HepG2 (cell line): ENCODE results near the gene ARHGAP45. TPM values are rescaled to one million over a fixed set of nuclear protein-coding genes. Genes with fewer than 3 reads are reported as not detected.

Experiments used
- CCDC6 ChIP-seq: sonication (generic); formaldehyde crosslinking; IDR thresholded peaks from 2 replicates; pipeline ENCODE4 v1.8.1; 2022; ENCODE audit warnings: mild to moderate bottlenecking, missing genetic modification reagents, moderate library complexity
- FOSL2 ChIP-seq: sonication (generic); formaldehyde crosslinking; IDR thresholded peaks from 2 replicates; pipeline ENCODE4 v1.4.0; 2020; ENCODE audit warnings: missing genetic modification reagents
- HHEX ChIP-seq: IDR thresholded peaks from 2 replicates; pipeline ENCODE4 v1.6.1; 2016; ENCODE audit warnings: control low read depth
- KLF12 ChIP-seq: sonication (generic); formaldehyde crosslinking; IDR thresholded peaks from 2 replicates; pipeline ENCODE4 v1.4.0; 2020; ENCODE audit warnings: missing genetic modification reagents, borderline replicate concordance
- KLF15 ChIP-seq: sonication (generic); formaldehyde crosslinking; IDR thresholded peaks from 2 replicates; pipeline ENCODE4 v1.8.1; 2023; ENCODE audit warnings: borderline replicate concordance, mild to moderate bottlenecking, inconsistent platforms, missing genetic modification reagents, mixed read lengths
- MED1 ChIP-seq: sonication (generic); formaldehyde crosslinking; IDR thresholded peaks from 2 replicates; pipeline ENCODE4 v1.4.0; 2020; ENCODE audit warnings: missing genetic modification reagents
- MXI1 ChIP-seq: IDR thresholded peaks from 3 replicates; pipeline ENCODE4 v1.6.1; 2012; ENCODE audit warnings: low read depth, low read length, inconsistent platforms, borderline replicate concordance
- NONO ChIP-seq, 2 experiments: fragments of 450-650 bp in 1 of 2; sonication (generic) in 1 of 2; formaldehyde crosslinking in 1 of 2; IDR thresholded peaks in 1 of 2; conservative IDR thresholded peaks in 1 of 2; 2 replicates each; pipeline versions ENCODE4 v1.6.1 to v1.8.0; 2017 to 2022; ENCODE audit warnings: mild to moderate bottlenecking in 1 of 2, missing genetic modification reagents in 1 of 2, moderate library complexity in 1 of 2
- PAXIP1 ChIP-seq: sonication (generic); formaldehyde crosslinking; conservative IDR thresholded peaks from 2 replicates; pipeline ENCODE4 v1.4.0; 2020; ENCODE audit warnings: mild to moderate bottlenecking, missing genetic modification reagents, moderate library complexity
- PHB2 ChIP-seq: fragments of 450-650 bp; IDR thresholded peaks from 2 replicates; pipeline ENCODE4 v1.6.1; 2018; ENCODE audit not compliant: partially characterized antibody
- REL ChIP-seq: sonication (generic); formaldehyde crosslinking; conservative IDR thresholded peaks from 2 replicates; pipeline ENCODE4 v1.8.0; 2022; ENCODE audit warnings: mild to moderate bottlenecking, missing genetic modification reagents, moderate library complexity
- TGIF2 ChIP-seq: IDR thresholded peaks from 2 replicates; pipeline ENCODE4 v1.6.1; 2016; ENCODE audit warnings: control low read depth, missing compliant biosample characterization
- ZNF101 ChIP-seq: sonication (generic); formaldehyde crosslinking; IDR thresholded peaks from 2 replicates; pipeline ENCODE4 v1.4.0; 2020; ENCODE audit warnings: mild to moderate bottlenecking, low read depth, missing genetic modification reagents, borderline replicate concordance
- ZNF160 ChIP-seq: sonication (generic); formaldehyde crosslinking; IDR thresholded peaks from 2 replicates; pipeline ENCODE4 v1.8.0; 2022; ENCODE audit warnings: mild to moderate bottlenecking, inconsistent platforms, missing genetic modification reagents
- ZNF343 ChIP-seq: sonication (generic); formaldehyde crosslinking; IDR thresholded peaks from 2 replicates; pipeline ENCODE4 v1.4.0; 2020; ENCODE audit warnings: mild to moderate bottlenecking, missing genetic modification reagents
- ZNF512B ChIP-seq: sonication (generic); formaldehyde crosslinking; IDR thresholded peaks from 2 replicates; pipeline ENCODE4 v1.5.1; 2020; ENCODE audit warnings: missing genetic modification reagents, mild to moderate bottlenecking, borderline replicate concordance
- ZNF543 ChIP-seq: sonication (generic); formaldehyde crosslinking; IDR thresholded peaks from 2 replicates; pipeline ENCODE4 v1.4.0; 2020; ENCODE audit warnings: mild to moderate bottlenecking, missing genetic modification reagents
- ZNF597 ChIP-seq: sonication (generic); formaldehyde crosslinking; IDR thresholded peaks from 2 replicates; pipeline ENCODE4 v1.5.0; 2020; ENCODE audit warnings: missing genetic modification reagents
- ZNF850 ChIP-seq: sonication (generic); formaldehyde crosslinking; conservative IDR thresholded peaks from 2 replicates; pipeline ENCODE4 v1.9.0; 2021; ENCODE audit warnings: mild to moderate bottlenecking, missing genetic modification reagents
- polyA plus RNA-seq, 8 experiments: library from polyadenylated mRNA; depleted of rRNA in 3 of 8; stranded (reverse) in 7 of 8; unstranded in 1 of 8; fragments of >200 nt; fragmentation: Illumina TruSeq in 4 of 8; extraction: Trizol in 4 of 8; gene quantifications; 2 replicates each; pipeline versions ENCODE4 v1.2.1 to v1.2.3, GENCODE V29; 2011 to 2016; ENCODE audit warnings: low read depth in 4 of 8, missing spikeins in 1 of 8, mixed read lengths in 1 of 8; ENCODE audit not compliant: insufficient read depth in 1 of 8
- total RNA-seq, 5 experiments: library from RNA; depleted of rRNA; stranded (reverse); fragments of >200 nt; fragmentation: Illumina TruSeq; extraction: Trizol; gene quantifications; 2 replicates each; pipeline ENCODE4 v1.2.3, GENCODE V29; 2016; ENCODE audit warnings: low read depth in 1 of 5
- TF ChIP-seq, protein P1 (sequence below): sonication (generic); formaldehyde crosslinking; IDR thresholded peaks from 2 replicates; pipeline ENCODE4 v1.9.0; 2021; ENCODE audit warnings: missing genetic modification reagents, borderline replicate concordance

ARHGAP45 gene
- total and polyA plus RNA-seq, 2 of the 13 experiments (the other 11 are each of a cell fraction or from before 2014, with no cell fraction given): 0.84 to 32.0 TPM

DNA sequence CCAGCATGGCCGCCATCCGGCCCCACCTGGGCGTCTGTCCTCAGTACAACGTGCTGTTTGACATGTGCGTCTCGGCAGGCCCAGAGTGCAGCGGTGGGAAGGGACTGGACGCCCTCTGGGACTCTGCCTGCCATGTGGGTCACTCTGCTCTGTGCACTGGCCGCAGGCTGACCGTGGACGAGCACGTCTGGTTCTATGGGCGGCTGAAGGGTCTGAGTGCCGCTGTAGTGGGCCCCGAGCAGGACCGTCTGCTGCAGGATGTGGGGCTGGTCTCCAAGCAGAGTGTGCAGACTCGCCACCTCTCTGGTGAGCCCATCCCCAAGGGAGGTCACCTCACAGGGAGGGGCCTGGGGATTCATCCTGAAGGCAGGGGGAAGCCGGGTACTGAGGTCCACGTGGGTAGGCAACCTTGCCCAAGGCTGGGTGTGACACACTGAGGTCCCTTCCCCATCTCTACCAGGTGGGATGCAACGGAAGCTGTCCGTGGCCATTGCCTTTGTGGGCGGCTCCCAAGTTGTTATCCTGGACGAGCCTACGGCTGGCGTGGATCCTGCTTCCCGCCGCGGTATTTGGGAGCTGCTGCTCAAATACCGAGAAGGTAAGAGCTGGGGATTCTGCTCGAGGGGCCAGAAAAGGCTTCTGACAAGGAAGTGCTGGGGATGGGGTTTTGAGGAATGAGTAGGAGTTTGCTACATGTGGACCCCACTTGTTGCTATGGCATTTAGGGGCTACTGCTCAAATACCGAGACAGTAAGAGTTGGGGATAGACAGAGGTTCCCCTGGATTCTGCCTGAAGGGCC, 15.8 kb upstream of the ARHGAP45 start (continued):
- peak; percentile 37 for TF ChIP-seq PAXIP1 (CRISPR knock-in tag)
- TF ChIP-seq KLF12 (CRISPR knock-in tag): no peak
- TF ChIP-seq FOSL2 (CRISPR knock-in tag): no peak; the same call in 1 of the 2 replicates
- TF ChIP-seq CCDC6: peak; percentile 67; the same call in 1 of the 2 replicates
- no peak for TF ChIP-seq HHEX (CRISPR knock-in tag)
- TF ChIP-seq, protein P1, sequence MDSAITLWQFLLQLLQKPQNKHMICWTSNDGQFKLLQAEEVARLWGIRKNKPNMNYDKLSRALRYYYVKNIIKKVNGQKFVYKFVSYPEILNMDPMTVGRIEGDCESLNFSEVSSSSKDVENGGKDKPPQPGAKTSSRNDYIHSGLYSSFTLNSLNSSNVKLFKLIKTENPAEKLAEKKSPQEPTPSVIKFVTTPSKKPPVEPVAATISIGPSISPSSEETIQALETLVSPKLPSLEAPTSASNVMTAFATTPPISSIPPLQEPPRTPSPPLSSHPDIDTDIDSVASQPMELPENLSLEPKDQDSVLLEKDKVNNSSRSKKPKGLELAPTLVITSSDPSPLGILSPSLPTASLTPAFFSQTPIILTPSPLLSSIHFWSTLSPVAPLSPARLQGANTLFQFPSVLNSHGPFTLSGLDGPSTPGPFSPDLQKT (CRISPR knock-in tag): no peak
- peak; percentile 78 for TF ChIP-seq MED1 (CRISPR knock-in tag)
- TF ChIP-seq ZNF543: 0 out of 2 replicates have a peak, but pooled peaks have one; percentile 45
- TF ChIP-seq ZNF597 (CRISPR knock-in tag): no peak
- no peak for TF ChIP-seq PHB2
- 0 out of 2 replicates have a peak, but pooled peaks have one; percentile 24 for TF ChIP-seq KLF15 (CRISPR knock-in tag)
- TF ChIP-seq ZNF850: no peak
- peak; percentile 95 for TF ChIP-seq TGIF2
- TF ChIP-seq ZNF343 (CRISPR knock-in tag): peak; percentile 72; the same call in 1 of the 2 replicates
- peak; percentile 72; the same call in 1 of the 3 replicates for TF ChIP-seq MXI1
- peak; percentile 49; the same call in 1 of the 2 replicates for TF ChIP-seq ZNF160 (CRISPR knock-in tag)
- peak; percentile 58; the same call in 1 of the 2 replicates for TF ChIP-seq ZNF101 (CRISPR knock-in tag)
- no peak for TF ChIP-seq ZNF512B (CRISPR knock-in tag)
- peak; percentile 79; the same call in 1 of the 2 replicates for TF ChIP-seq REL (CRISPR knock-in tag)
- no peak for TF ChIP-seq NONO (IDR thresholded peaks at IDR 0.05)
- TF ChIP-seq NONO (CRISPR knock-in tag; conservative IDR thresholded peaks at IDR 0.05): peak; percentile 66; the same call in 1 of the 2 replicates
